ENCODE results near the gene KRT6A. TPM values are rescaled to one million over a fixed set of nuclear protein-coding genes. Genes with fewer than 3 reads are reported as not detected.
"Not testable (repeated sequence)": the region's sequence is repeated elsewhere in the genome, so short reads cannot be mapped to it uniquely, and the experiment has no call there.

The KRT6A gene
- total RNA-seq, 1 donor from 2014 or later: not detected

GRCh38 chr12:52495389-52495788 is 2.3 kb upstream of the KRT6A start:
- no peak for TF ChIP-seq CTCF (IDR thresholded peaks at IDR 0.05; ENCODE audit: unreplicated experiment)
- DNase-seq (ENCODE audit: low spot score, unreplicated experiment): no peak
- no peak overlapping the region for H3K27ac Mint-ChIP-seq
- no peaks in the 10 kb centered on the region for H3K36me3 Mint-ChIP-seq (ENCODE audit: insufficient read depth)
- peaks cover 3% of the 10 kb centered on the region for H3K4me1 Mint-ChIP-seq (ENCODE audit: low read depth)
- peaks cover 36% of the 10 kb centered on the region for H3K27me3 Mint-ChIP-seq
- no peak overlapping the region for H3K4me3 Mint-ChIP-seq (ENCODE audit: low read depth)
- no peaks in the 10 kb centered on the region for H3K9me3 Mint-ChIP-seq (ENCODE audit: low read depth)

- no peak overlapping the region for H3K27ac Mint-ChIP-seq
- peaks cover 3% of the 10 kb centered on the region for H3K4me1 Mint-ChIP-seq (ENCODE audit: low read depth)
- H3K36me3 Mint-ChIP-seq (ENCODE audit: insufficient read depth): no peaks in the 10 kb centered on the region
- H3K9me3 Mint-ChIP-seq (ENCODE audit: low read depth): no peaks in the 10 kb centered on the region
- H3K4me3 Mint-ChIP-seq (ENCODE audit: low read depth): no peak overlapping the region
- DNase-seq (ENCODE audit: low spot score, unreplicated experiment): no peak
- H3K27me3 Mint-ChIP-seq: peaks cover 42% of the 10 kb centered on the region
- no peak for TF ChIP-seq CTCF (IDR thresholded peaks at IDR 0.05; ENCODE audit: unreplicated experiment)
Measured at GRCh38 chr12:52494518-52494917, 1.5 kb upstream of the KRT6A start.

GRCh38 chr12:52494100-52494499 is 1.0 kb upstream of the KRT6A start:
- no peak for DNase-seq (ENCODE audit: low spot score, unreplicated experiment)
- peaks cover 3% of the 10 kb centered on the region for H3K4me1 Mint-ChIP-seq (ENCODE audit: low read depth)

GRCh38 chr12:52492405-52492804 is 652 bp downstream of the KRT6A start:
- not testable (repeated sequence) for H3K27ac Mint-ChIP-seq; H3K4me3 Mint-ChIP-seq (ENCODE audit: low read depth); DNase-seq (ENCODE audit: low spot score, unreplicated experiment); H3K9me3 Mint-ChIP-seq (ENCODE audit: low read depth); H3K4me1 Mint-ChIP-seq (ENCODE audit: low read depth); H3K36me3 Mint-ChIP-seq (ENCODE audit: insufficient read depth)
- peaks cover 44% of the 10 kb centered on the region for H3K27me3 Mint-ChIP-seq

More at GRCh38 chr12:52494100-52494499, 1.0 kb upstream of the KRT6A start:
- H3K36me3 Mint-ChIP-seq (ENCODE audit: insufficient read depth): no peaks in the 10 kb centered on the region
- H3K4me3 Mint-ChIP-seq (ENCODE audit: low read depth): no peak overlapping the region
- no peak for TF ChIP-seq CTCF (IDR thresholded peaks at IDR 0.05; ENCODE audit: unreplicated experiment)
- H3K9me3 Mint-ChIP-seq (ENCODE audit: low read depth): no peaks in the 10 kb centered on the region
- H3K27ac Mint-ChIP-seq: no peak overlapping the region
- peaks cover 42% of the 10 kb centered on the region for H3K27me3 Mint-ChIP-seq

GRCh38 chr12:52491495-52491894 is 1.6 kb downstream of the KRT6A start:
- peaks cover 49% of the 10 kb centered on the region for H3K27me3 Mint-ChIP-seq
- not testable (repeated sequence) for H3K36me3 Mint-ChIP-seq (ENCODE audit: insufficient read depth)

GRCh38 chr12:52488736-52489135 is 4.3 kb downstream of the KRT6A start:
- no peaks in the 10 kb centered on the region for H3K36me3 Mint-ChIP-seq (ENCODE audit: insufficient read depth)
- no peaks in the 10 kb centered on the region for H3K4me1 Mint-ChIP-seq (ENCODE audit: low read depth)
- H3K27me3 Mint-ChIP-seq: peaks cover 45% of the 10 kb centered on the region
- no peak for DNase-seq (ENCODE audit: low spot score, unreplicated experiment)
- no peak overlapping the region for H3K27ac Mint-ChIP-seq
- no peak for TF ChIP-seq CTCF (IDR thresholded peaks at IDR 0.05; ENCODE audit: unreplicated experiment)
- H3K9me3 Mint-ChIP-seq (ENCODE audit: low read depth): peaks cover 8% of the 10 kb centered on the region
- no peak overlapping the region for H3K4me3 Mint-ChIP-seq (ENCODE audit: low read depth)

More at GRCh38 chr12:52491495-52491894, 1.6 kb downstream of the KRT6A start:
- not testable (repeated sequence) for DNase-seq (ENCODE audit: low spot score, unreplicated experiment); H3K4me1 Mint-ChIP-seq (ENCODE audit: low read depth); H3K4me3 Mint-ChIP-seq (ENCODE audit: low read depth); H3K27ac Mint-ChIP-seq; H3K9me3 Mint-ChIP-seq (ENCODE audit: low read depth)

- H3K36me3 Mint-ChIP-seq (ENCODE audit: insufficient read depth); H3K9me3 Mint-ChIP-seq (ENCODE audit: low read depth); H3K27ac Mint-ChIP-seq; H3K4me1 Mint-ChIP-seq (ENCODE audit: low read depth); H3K4me3 Mint-ChIP-seq (ENCODE audit: low read depth); DNase-seq (ENCODE audit: low spot score, unreplicated experiment): not testable (repeated sequence)
- H3K27me3 Mint-ChIP-seq: peaks cover 51% of the 10 kb centered on the region
Measured at GRCh38 chr12:52487744-52488443, 5.2 kb downstream of the KRT6A start.

Data from progenitor cell of endocrine pancreas (in vitro differentiated cells).